Osteoblast (primary cell): ENCODE results near the gene HSD17B3. TPM values are rescaled to one million over a fixed set of nuclear protein-coding genes. Genes with fewer than 3 reads are reported as not detected.

ENCODE experiments used
- DNase-seq: peaks from one replicate; pipeline ENCODE4 v3.0.0; 2011; ENCODE audit warnings: low spot score, mixed read lengths; ENCODE audit not compliant: insufficient read length; ENCODE audit errors: missing footprints
- H2AFZ ChIP-seq: 2 replicates; pipeline ENCODE4 v1.6.0; 2011; ENCODE audit warnings: mild to moderate bottlenecking, low read length
- H3K27ac ChIP-seq: 2 replicates; pipeline ENCODE4 v1.5.1; 2011; ENCODE audit warnings: mild to moderate bottlenecking, low read depth, low read length, moderate library complexity
- H3K27me3 ChIP-seq: 2 replicates; pipeline ENCODE4 v1.6.0; 2012; ENCODE audit warnings: mild to moderate bottlenecking, control low read depth, inconsistent platforms, low read length, moderate library complexity; ENCODE audit not compliant: insufficient read depth
- H3K36me3 ChIP-seq: 2 replicates; pipeline ENCODE4 v1.5.1; 2011; ENCODE audit warnings: mild to moderate bottlenecking, low read length, control low read depth, moderate library complexity; ENCODE audit not compliant: insufficient read depth
- H3K4me1 ChIP-seq: 2 replicates; pipeline ENCODE4 v1.5.1; 2011; ENCODE audit warnings: mild to moderate bottlenecking, low read length, control low read depth, moderate library complexity; ENCODE audit not compliant: insufficient read depth
- H3K4me2 ChIP-seq: 2 replicates; pipeline ENCODE4 v1.6.0; 2011; ENCODE audit warnings: mild to moderate bottlenecking, low read length; ENCODE audit not compliant: insufficient read depth
- H3K4me3 ChIP-seq: fragments of 200-600 bp; sonication (generic); 3 replicates; pipeline ENCODE4 v1.5.1; 2012; ENCODE audit warnings: mild to moderate bottlenecking, low read length, inconsistent platforms; ENCODE audit not compliant: insufficient read depth
- H3K79me2 ChIP-seq: 2 replicates; pipeline ENCODE4 v1.6.0; 2012; ENCODE audit warnings: mild to moderate bottlenecking, low read length, control low read depth, inconsistent platforms; ENCODE audit not compliant: insufficient read depth
- H3K9me3 ChIP-seq: 2 replicates; pipeline ENCODE4 v1.5.1; 2011; ENCODE audit warnings: low read depth, low read length, control low read depth
- H4K20me1 ChIP-seq: 2 replicates; pipeline ENCODE4 v1.6.0; 2012; ENCODE audit warnings: mild to moderate bottlenecking, low read length, control low read depth; ENCODE audit not compliant: insufficient read depth
- total RNA-seq: library from RNA; depleted of rRNA; stranded (reverse); fragments of >200 nt; gene quantifications from 2 replicates; pipeline ENCODE4 v1.2.3, GENCODE V29; 2012
- TF ChIP-seq, protein P1 (sequence below): IDR thresholded peaks from 2 replicates; pipeline ENCODE4 v1.5.1; 2011; ENCODE audit warnings: mild to moderate bottlenecking, low read depth, low read length, moderate library complexity; ENCODE audit errors: extremely low read depth

The HSD17B3 gene
- total RNA-seq, 1 donor, result under 0.01 TPM

GRCh38 chr9:96246267-96246671, 55.7 kb downstream of the HSD17B3 start:
- no peak overlapping the region for H3K4me2 ChIP-seq
- H3K36me3 ChIP-seq, result no peaks in the 10 kb centered on the region
- no peak overlapping the region for H3K4me3 ChIP-seq
- H3K9me3 ChIP-seq, result no peaks in the 10 kb centered on the region
- no peaks in the 10 kb centered on the region for H3K79me2 ChIP-seq
- H3K27me3 ChIP-seq, result peaks cover 6% of the 10 kb centered on the region
- no peaks in the 10 kb centered on the region for H4K20me1 ChIP-seq
- H3K4me1 ChIP-seq, result peaks cover 4% of the 10 kb centered on the region
- no peak overlapping the region for H3K27ac ChIP-seq
- DNase-seq, result no peak
- TF ChIP-seq, protein P1, sequence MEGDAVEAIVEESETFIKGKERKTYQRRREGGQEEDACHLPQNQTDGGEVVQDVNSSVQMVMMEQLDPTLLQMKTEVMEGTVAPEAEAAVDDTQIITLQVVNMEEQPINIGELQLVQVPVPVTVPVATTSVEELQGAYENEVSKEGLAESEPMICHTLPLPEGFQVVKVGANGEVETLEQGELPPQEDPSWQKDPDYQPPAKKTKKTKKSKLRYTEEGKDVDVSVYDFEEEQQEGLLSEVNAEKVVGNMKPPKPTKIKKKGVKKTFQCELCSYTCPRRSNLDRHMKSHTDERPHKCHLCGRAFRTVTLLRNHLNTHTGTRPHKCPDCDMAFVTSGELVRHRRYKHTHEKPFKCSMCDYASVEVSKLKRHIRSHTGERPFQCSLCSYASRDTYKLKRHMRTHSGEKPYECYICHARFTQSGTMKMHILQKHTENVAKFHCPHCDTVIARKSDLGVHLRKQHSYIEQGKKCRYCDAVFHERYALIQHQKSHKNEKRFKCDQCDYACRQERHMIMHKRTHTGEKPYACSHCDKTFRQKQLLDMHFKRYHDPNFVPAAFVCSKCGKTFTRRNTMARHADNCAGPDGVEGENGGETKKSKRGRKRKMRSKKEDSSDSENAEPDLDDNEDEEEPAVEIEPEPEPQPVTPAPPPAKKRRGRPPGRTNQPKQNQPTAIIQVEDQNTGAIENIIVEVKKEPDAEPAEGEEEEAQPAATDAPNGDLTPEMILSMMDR, result no peak
- H2AFZ ChIP-seq, result no peak overlapping the region

DNA sequence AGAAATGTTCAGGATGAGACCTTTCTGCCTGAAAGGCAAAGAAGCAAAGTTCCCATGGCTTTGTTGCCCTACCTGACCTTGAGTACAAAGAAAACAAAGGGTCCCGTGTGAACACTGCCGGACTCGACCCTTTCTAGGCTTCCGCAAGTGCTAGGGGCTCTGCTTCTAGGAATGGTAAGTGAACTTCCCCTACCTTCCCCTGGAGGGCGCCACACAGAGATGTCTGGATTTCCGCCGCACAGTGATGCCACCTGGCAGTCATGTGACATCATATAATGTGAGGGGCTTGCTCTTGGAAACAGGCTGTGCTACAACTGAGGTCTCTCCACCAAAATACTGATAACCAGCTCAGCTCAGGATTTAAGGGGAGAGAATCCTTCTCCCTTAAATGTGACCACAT, 56.6 kb downstream of the HSD17B3 start:
- no peak overlapping the region for H3K27ac ChIP-seq
- H4K20me1 ChIP-seq, result no peaks in the 10 kb centered on the region
- H3K4me3 ChIP-seq, result no peak overlapping the region
- TF ChIP-seq, protein P1, result no peak
- H3K4me1 ChIP-seq, result peaks cover 4% of the 10 kb centered on the region
- H3K4me2 ChIP-seq, result no peak overlapping the region
- no peak overlapping the region for H2AFZ ChIP-seq
- H3K36me3 ChIP-seq, result no peaks in the 10 kb centered on the region
- DNase-seq, result no peak
- no peaks in the 10 kb centered on the region for H3K79me2 ChIP-seq
- H3K9me3 ChIP-seq, result no peaks in the 10 kb centered on the region
- H3K27me3 ChIP-seq, result peaks cover 14% of the 10 kb centered on the region

DNA sequence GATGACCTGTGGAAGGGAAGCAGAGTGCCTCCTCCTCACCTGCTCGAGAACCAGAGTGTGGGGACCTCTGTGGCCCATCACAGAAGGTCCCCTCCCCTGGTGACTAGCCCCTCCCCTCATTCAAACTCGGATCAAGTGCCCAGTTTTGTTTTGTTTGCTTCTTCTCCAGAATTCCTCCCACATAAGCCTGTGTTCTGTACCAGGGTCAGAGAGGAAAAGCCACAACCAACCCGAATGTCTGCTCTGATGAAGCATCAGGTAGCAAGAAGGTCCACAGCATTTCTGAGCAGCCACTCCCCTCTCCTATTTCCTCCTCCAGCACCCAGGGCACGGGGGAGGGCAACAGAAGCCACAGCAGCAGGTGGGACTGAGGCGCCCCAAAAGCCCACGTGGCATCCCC, 58.2 kb downstream of the HSD17B3 start:
- H3K27ac ChIP-seq, result no peak overlapping the region
- no peaks in the 10 kb centered on the region for H4K20me1 ChIP-seq
- H3K27me3 ChIP-seq, result peaks cover 18% of the 10 kb centered on the region
- H3K4me3 ChIP-seq, result no peak overlapping the region
- H2AFZ ChIP-seq, result no peak overlapping the region
- H3K79me2 ChIP-seq, result no peaks in the 10 kb centered on the region
- H3K36me3 ChIP-seq, result no peaks in the 10 kb centered on the region
- H3K4me1 ChIP-seq, result peaks cover 4% of the 10 kb centered on the region
- H3K9me3 ChIP-seq, result no peaks in the 10 kb centered on the region
- H3K4me2 ChIP-seq, result no peak overlapping the region
- no peak for DNase-seq
- TF ChIP-seq, protein P1, result no peak

DNA sequence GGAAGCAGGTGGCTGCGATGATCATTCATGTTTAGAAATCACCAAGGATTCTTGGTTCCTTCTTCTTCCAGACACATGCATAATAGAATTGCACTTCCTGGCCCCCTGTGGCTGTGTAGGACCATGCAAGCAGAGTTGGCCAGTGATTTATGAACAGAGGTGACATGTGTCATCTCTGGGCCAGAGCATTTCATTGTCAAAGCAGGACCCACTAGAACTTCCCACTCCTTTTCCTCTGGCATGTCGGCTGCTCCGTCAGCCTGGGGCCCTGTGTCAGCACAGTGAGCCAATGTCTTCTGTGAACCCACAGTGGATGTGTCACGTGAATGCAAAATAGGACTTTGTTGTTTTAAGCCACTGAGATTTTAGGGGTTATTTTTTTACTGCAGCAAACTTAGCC, 59.2 kb downstream of the HSD17B3 start:
- no peak overlapping the region for H2AFZ ChIP-seq
- H3K9me3 ChIP-seq, result no peaks in the 10 kb centered on the region
- no peaks in the 10 kb centered on the region for H3K79me2 ChIP-seq
- H4K20me1 ChIP-seq, result no peaks in the 10 kb centered on the region
- peaks cover 4% of the 10 kb centered on the region for H3K4me1 ChIP-seq
- peaks cover 18% of the 10 kb centered on the region for H3K27me3 ChIP-seq
- peak overlapping the region; percentile 45 for H3K4me2 ChIP-seq
- H3K4me3 ChIP-seq, result no peak overlapping the region
- TF ChIP-seq, protein P1, result no peak
- H3K27ac ChIP-seq, result no peak overlapping the region
- no peak for DNase-seq
- H3K36me3 ChIP-seq, result no peaks in the 10 kb centered on the region
